ENCODE results near the gene MAML3.

Gene MAML3

GRCh38 chr4:140121646-140122045, 32.3 kb downstream of the MAML3 start:
- WGBS (ENCODE audit: insufficient coverage), result 100% methylated on average over 2 of the region's 3 CpGs
- Histone ChIP-seq H3K9me3 (ENCODE audit: control extremely low read depth in 1 of 5, control insufficient read depth in 4 of 5, insufficient read depth in 2 of 5, low read depth in 1 of 5, low read length in 4 of 5) (no peaks in the 10 kb centered on the region), H3K4me3 (ENCODE audit: control insufficient read depth in 1 of 7, extremely low read depth in 1 of 7, insufficient read depth in 4 of 7, low read depth in 2 of 7, low read length in 6 of 7) (no peak overlapping the region), H3K27me3 (replicated peaks in 2 of 5; ENCODE audit: control insufficient read depth in 4 of 5, insufficient read depth in 5 of 5, low read length in 4 of 5) (no peaks in the 10 kb centered on the region), H3K36me3 (ENCODE audit: control insufficient read depth in 4 of 4, insufficient read depth in 4 of 4, low read length in 3 of 4) (no peaks in the 10 kb centered on the region), H3K4me1 (ENCODE audit: control extremely low read depth in 1 of 4, control insufficient read depth in 4 of 4, insufficient read depth in 4 of 4, low read length in 3 of 4) (peaks cover 0 to 27% (median 7%) of the 10 kb centered on the region in 4 experiments), H3K27ac (ENCODE audit: insufficient read depth in 1 of 2, low read depth in 1 of 2, low read length in 2 of 2, poor library complexity in 1 of 2, severe bottlenecking in 2 of 2) (no peak overlapping the region)
- POLR2A ChIA-PET, result no interaction called here
- CTCF ChIA-PET, result interaction anchor here (2.0 kb wide), 1 partner anchor 27 kb away, joined by 8 read pairs; no protein-coding TSS in a partner anchor
- no peak for DNase-seq

- POLR2A ChIA-PET, result no interaction called here
Observed at GRCh38 chr4:140118931-140119640, 34.9 kb downstream of the MAML3 start.

GRCh38 chr4:140117947-140118346, 36.0 kb downstream of the MAML3 start:
- peaks cover 0 to 30% (median 15%) of the 10 kb centered on the region in 4 experiments for H3K4me1 ChIP-seq (ENCODE audit: control extremely low read depth in 1 of 4, control insufficient read depth in 4 of 4, insufficient read depth in 4 of 4, low read length in 3 of 4)
- CTCF ChIA-PET, result interaction anchor here (1.0 to 3.0 kb wide), 3 partner anchors 9 to 33 kb away, joined by 3 to 10 read pairs (median 4); no protein-coding TSS in a partner anchor
- no peaks in the 10 kb centered on the region for H3K27me3 ChIP-seq (replicated peaks in 2 of 5; ENCODE audit: control insufficient read depth in 4 of 5, insufficient read depth in 5 of 5, low read length in 4 of 5)
- no peaks in the 10 kb centered on the region for H3K36me3 ChIP-seq (ENCODE audit: control insufficient read depth in 4 of 4, insufficient read depth in 4 of 4, low read length in 3 of 4)
- POLR2A ChIA-PET, result no interaction called here
- no CpG with 5 or more reads among the region's 5 CpGs for WGBS (ENCODE audit: insufficient coverage)
- no peak overlapping the region for H3K27ac ChIP-seq (ENCODE audit: insufficient read depth in 1 of 2, low read depth in 1 of 2, low read length in 2 of 2, poor library complexity in 1 of 2, severe bottlenecking in 2 of 2)
- no peak overlapping the region for H3K4me3 ChIP-seq (ENCODE audit: control insufficient read depth in 1 of 7, extremely low read depth in 1 of 7, insufficient read depth in 4 of 7, low read depth in 2 of 7, low read length in 6 of 7)
- no peak for DNase-seq
- H3K9me3 ChIP-seq (ENCODE audit: control extremely low read depth in 1 of 5, control insufficient read depth in 4 of 5, insufficient read depth in 2 of 5, low read depth in 1 of 5, low read length in 4 of 5), result no peaks in the 10 kb centered on the region

More at GRCh38 chr4:140118931-140119640, 34.9 kb downstream of the MAML3 start:
- CTCF ChIA-PET, result interaction anchor here (3.0 kb wide), 1 partner anchor 10 kb away, joined by 10 read pairs; no protein-coding TSS in a partner anchor
- WGBS (ENCODE audit: insufficient coverage), result 100% methylated on average over 3 of the region's 4 CpGs
- Histone ChIP-seq H3K4me1 (ENCODE audit: control extremely low read depth in 1 of 4, control insufficient read depth in 4 of 4, insufficient read depth in 4 of 4, low read length in 3 of 4) (peaks cover 0 to 35% (median 16%) of the 10 kb centered on the region in 4 experiments), H3K9me3 (ENCODE audit: control extremely low read depth in 1 of 5, control insufficient read depth in 4 of 5, insufficient read depth in 2 of 5, low read depth in 1 of 5, low read length in 4 of 5) (no peaks in the 10 kb centered on the region), H3K27me3 (replicated peaks in 2 of 5; ENCODE audit: control insufficient read depth in 4 of 5, insufficient read depth in 5 of 5, low read length in 4 of 5) (no peaks in the 10 kb centered on the region), H3K4me3 (ENCODE audit: control insufficient read depth in 1 of 7, extremely low read depth in 1 of 7, insufficient read depth in 4 of 7, low read depth in 2 of 7, low read length in 6 of 7) (no peak overlapping the region), H3K36me3 (ENCODE audit: control insufficient read depth in 4 of 4, insufficient read depth in 4 of 4, low read length in 3 of 4) (no peaks in the 10 kb centered on the region), H3K27ac (ENCODE audit: insufficient read depth in 1 of 2, low read depth in 1 of 2, low read length in 2 of 2, poor library complexity in 1 of 2, severe bottlenecking in 2 of 2) (no peak overlapping the region)
- no peak for DNase-seq

GRCh38 chr4:140116442-140117104, 37.4 kb downstream of the MAML3 start:
- Histone ChIP-seq H3K4me1 (ENCODE audit: control extremely low read depth in 1 of 4, control insufficient read depth in 4 of 4, insufficient read depth in 4 of 4, low read length in 3 of 4) (peaks cover 0 to 32% (median 16%) of the 10 kb centered on the region in 4 experiments), H3K27ac (ENCODE audit: insufficient read depth in 1 of 2, low read depth in 1 of 2, low read length in 2 of 2, poor library complexity in 1 of 2, severe bottlenecking in 2 of 2) (peak overlapping the region in 1 of 2 experiments; percentile 28), H3K27me3 (replicated peaks in 2 of 5; ENCODE audit: control insufficient read depth in 4 of 5, insufficient read depth in 5 of 5, low read length in 4 of 5) (no peaks in the 10 kb centered on the region), H3K9me3 (ENCODE audit: control extremely low read depth in 1 of 5, control insufficient read depth in 4 of 5, insufficient read depth in 2 of 5, low read depth in 1 of 5, low read length in 4 of 5) (no peaks in the 10 kb centered on the region), H3K36me3 (ENCODE audit: control insufficient read depth in 4 of 4, insufficient read depth in 4 of 4, low read length in 3 of 4) (no peaks in the 10 kb centered on the region), H3K4me3 (ENCODE audit: control insufficient read depth in 1 of 7, extremely low read depth in 1 of 7, insufficient read depth in 4 of 7, low read depth in 2 of 7, low read length in 6 of 7) (no peak overlapping the region)
- POLR2A ChIA-PET, result interaction anchor here (0.9 to 1.6 kb wide), 2 partner anchors 13 to 34 kb away, joined by 3 to 4 read pairs; no protein-coding TSS in a partner anchor
- CTCF ChIA-PET, result interaction anchor here (1.0 to 2.3 kb wide), 5 partner anchors 11 to 31 kb away, joined by 3 to 5 read pairs (median 4); no protein-coding TSS in a partner anchor
- peak in 2 of 3 donors; percentile 56 to 71 for DNase-seq
- 87% methylated on average over 3 of the region's 4 CpGs for WGBS (ENCODE audit: insufficient coverage)

GRCh38 chr4:140115140-140115539, 38.8 kb downstream of the MAML3 start:
- ChIA-PET CTCF (interaction anchor here (1.0 to 1.5 kb wide), 2 partner anchors 13 to 21 kb away, joined by 4 read pairs; no protein-coding TSS in a partner anchor), POLR2A (no interaction called here)
- Histone ChIP-seq H3K27me3 (replicated peaks in 2 of 5; ENCODE audit: control insufficient read depth in 4 of 5, insufficient read depth in 5 of 5, low read length in 4 of 5) (no peaks in the 10 kb centered on the region), H3K4me3 (ENCODE audit: control insufficient read depth in 1 of 7, extremely low read depth in 1 of 7, insufficient read depth in 4 of 7, low read depth in 2 of 7, low read length in 6 of 7) (no peak overlapping the region), H3K27ac (ENCODE audit: insufficient read depth in 1 of 2, low read depth in 1 of 2, low read length in 2 of 2, poor library complexity in 1 of 2, severe bottlenecking in 2 of 2) (no peak overlapping the region), H3K9me3 (ENCODE audit: control extremely low read depth in 1 of 5, control insufficient read depth in 4 of 5, insufficient read depth in 2 of 5, low read depth in 1 of 5, low read length in 4 of 5) (no peaks in the 10 kb centered on the region), H3K4me1 (ENCODE audit: control extremely low read depth in 1 of 4, control insufficient read depth in 4 of 4, insufficient read depth in 4 of 4, low read length in 3 of 4) (peaks cover 0 to 44% (median 23%) of the 10 kb centered on the region in 4 experiments), H3K36me3 (ENCODE audit: control insufficient read depth in 4 of 4, insufficient read depth in 4 of 4, low read length in 3 of 4) (no peaks in the 10 kb centered on the region)
- no peak for DNase-seq

GRCh38 chr4:140113653-140114052, 40.3 kb downstream of the MAML3 start:
- WGBS (ENCODE audit: insufficient coverage), result 100% methylated on average over 2 of the region's 2 CpGs
- DNase-seq, result no peak
- POLR2A ChIA-PET, result no interaction called here
- CTCF ChIA-PET, result interaction anchor here (1.4 to 3.7 kb wide), 5 partner anchors 9 to 31 kb away, joined by 3 to 11 read pairs (median 4); no protein-coding TSS in a partner anchor
- H3K4me1 ChIP-seq (ENCODE audit: control extremely low read depth in 1 of 4, control insufficient read depth in 4 of 4, insufficient read depth in 4 of 4, low read length in 3 of 4), result peaks cover 3 to 59% (median 33%) of the 10 kb centered on the region in 4 experiments
- H3K27me3 ChIP-seq (replicated peaks in 2 of 5; ENCODE audit: control insufficient read depth in 4 of 5, insufficient read depth in 5 of 5, low read length in 4 of 5), result no peaks in the 10 kb centered on the region
- H3K27ac ChIP-seq (ENCODE audit: insufficient read depth in 1 of 2, low read depth in 1 of 2, low read length in 2 of 2, poor library complexity in 1 of 2, severe bottlenecking in 2 of 2), result no peak overlapping the region
- H3K36me3 ChIP-seq (ENCODE audit: control insufficient read depth in 4 of 4, insufficient read depth in 4 of 4, low read length in 3 of 4), result no peaks in the 10 kb centered on the region
- no peaks in the 10 kb centered on the region for H3K9me3 ChIP-seq (ENCODE audit: control extremely low read depth in 1 of 5, control insufficient read depth in 4 of 5, insufficient read depth in 2 of 5, low read depth in 1 of 5, low read length in 4 of 5)
- no peak overlapping the region for H3K4me3 ChIP-seq (ENCODE audit: control insufficient read depth in 1 of 7, extremely low read depth in 1 of 7, insufficient read depth in 4 of 7, low read depth in 2 of 7, low read length in 6 of 7)

GRCh38 chr4:140112576-140112975, 41.4 kb downstream of the MAML3 start:
- WGBS (ENCODE audit: insufficient coverage), result 100% methylated on average over 1 of the region's 2 CpGs
- DNase-seq, result no peak
- no peaks in the 10 kb centered on the region for H3K27me3 ChIP-seq (replicated peaks in 2 of 5; ENCODE audit: control insufficient read depth in 4 of 5, insufficient read depth in 5 of 5, low read length in 4 of 5)
- H3K36me3 ChIP-seq (ENCODE audit: control insufficient read depth in 4 of 4, insufficient read depth in 4 of 4, low read length in 3 of 4), result no peaks in the 10 kb centered on the region
- POLR2A ChIA-PET, result no interaction called here
- no peak overlapping the region for H3K27ac ChIP-seq (ENCODE audit: insufficient read depth in 1 of 2, low read depth in 1 of 2, low read length in 2 of 2, poor library complexity in 1 of 2, severe bottlenecking in 2 of 2)
- no peaks in the 10 kb centered on the region for H3K9me3 ChIP-seq (ENCODE audit: control extremely low read depth in 1 of 5, control insufficient read depth in 4 of 5, insufficient read depth in 2 of 5, low read depth in 1 of 5, low read length in 4 of 5)
- H3K4me1 ChIP-seq (ENCODE audit: control extremely low read depth in 1 of 4, control insufficient read depth in 4 of 4, insufficient read depth in 4 of 4, low read length in 3 of 4), result peaks cover 3 to 64% (median 36%) of the 10 kb centered on the region in 4 experiments
- no peak overlapping the region for H3K4me3 ChIP-seq (ENCODE audit: control insufficient read depth in 1 of 7, extremely low read depth in 1 of 7, insufficient read depth in 4 of 7, low read depth in 2 of 7, low read length in 6 of 7)
- CTCF ChIA-PET, result interaction anchor here (1.1 to 3.7 kb wide), 6 partner anchors 8 to 42 kb away, joined by 3 to 11 read pairs (median 5); no protein-coding TSS in a partner anchor
